GF-D8 (cell line): ENCODE data around the gene WSB1.

Source experiments
- DNase-seq: peaks from one replicate; lab custom pipeline; 2025; lab: John Stamatoyannopoulos, UW

The WSB1 gene

GRCh38 chr17:27357236-27357635, 63.3 kb downstream of the WSB1 start:
- no peak for DNase-seq

DNA sequence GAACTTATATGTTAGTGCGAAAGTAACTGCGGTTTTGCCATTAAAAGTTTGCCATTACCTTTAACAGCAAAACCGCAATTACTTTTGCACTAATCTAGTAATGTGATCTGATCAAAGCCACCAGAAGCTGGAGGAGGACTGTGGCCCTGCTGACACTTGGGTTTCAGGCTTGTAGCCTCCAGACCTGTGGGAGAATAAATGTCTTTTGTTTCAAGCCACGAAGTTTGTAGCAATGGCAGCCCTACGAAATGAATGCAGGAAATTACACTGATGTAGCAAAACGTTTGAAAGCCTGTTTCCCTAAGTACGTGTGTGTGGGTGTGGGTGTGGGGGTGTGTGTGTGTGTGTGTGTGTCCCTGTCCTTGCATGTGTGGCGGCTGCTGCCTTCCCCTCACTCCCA, 66.6 kb downstream of the WSB1 start:
- no peak for DNase-seq

DNA sequence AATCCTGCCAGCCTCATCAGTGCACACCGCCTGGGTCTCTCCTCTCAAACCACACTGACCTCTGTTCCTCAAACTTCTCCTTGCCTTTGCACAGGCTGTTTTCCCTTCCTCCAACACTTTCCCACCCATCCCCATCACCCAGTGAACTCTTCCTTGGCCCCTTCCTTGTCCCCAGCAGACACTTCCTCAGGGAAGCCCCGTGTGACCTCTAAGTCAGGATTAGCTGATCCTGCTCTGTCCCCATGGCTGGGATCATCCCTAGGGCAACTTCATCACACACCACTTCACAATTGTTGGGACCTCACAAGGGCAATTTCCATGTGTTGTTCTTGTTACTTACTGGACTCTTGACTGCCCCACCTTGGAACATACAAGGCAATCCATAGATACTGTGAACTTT, 67.8 kb downstream of the WSB1 start:
- no peak for DNase-seq

- DNase-seq: no peak
Observed at GRCh38 chr17:27362503-27362902, 68.6 kb downstream of the WSB1 start.

GRCh38 chr17:27362909-27363308, 69.0 kb downstream of the WSB1 start:
- no peak for DNase-seq

GRCh38 chr17:27363326-27363725, 69.4 kb downstream of the WSB1 start:
- DNase-seq: no peak
